ENCODE results near the gene NFIA.

NFIA gene

GRCh38 chr1:61338899-61339298 lies 256.5 kb downstream of the NFIA start:
- Histone ChIP-seq H3K4me3 (ENCODE audit: low read depth, low read length) (no peak overlapping the region), H3K36me3 (replicated peaks) (no peaks in the 10 kb centered on the region), H3K27ac (no peak overlapping the region), H3K27me3 (replicated peaks) (no peaks in the 10 kb centered on the region)
- DNase-seq, result no peak
- in situ Hi-C loops (cut with HindIII; ENCODE audit: low pct_ligation_motif_present, low sequenced_read_pairs), result no loop called here
- TF ChIP-seq, protein P1, sequence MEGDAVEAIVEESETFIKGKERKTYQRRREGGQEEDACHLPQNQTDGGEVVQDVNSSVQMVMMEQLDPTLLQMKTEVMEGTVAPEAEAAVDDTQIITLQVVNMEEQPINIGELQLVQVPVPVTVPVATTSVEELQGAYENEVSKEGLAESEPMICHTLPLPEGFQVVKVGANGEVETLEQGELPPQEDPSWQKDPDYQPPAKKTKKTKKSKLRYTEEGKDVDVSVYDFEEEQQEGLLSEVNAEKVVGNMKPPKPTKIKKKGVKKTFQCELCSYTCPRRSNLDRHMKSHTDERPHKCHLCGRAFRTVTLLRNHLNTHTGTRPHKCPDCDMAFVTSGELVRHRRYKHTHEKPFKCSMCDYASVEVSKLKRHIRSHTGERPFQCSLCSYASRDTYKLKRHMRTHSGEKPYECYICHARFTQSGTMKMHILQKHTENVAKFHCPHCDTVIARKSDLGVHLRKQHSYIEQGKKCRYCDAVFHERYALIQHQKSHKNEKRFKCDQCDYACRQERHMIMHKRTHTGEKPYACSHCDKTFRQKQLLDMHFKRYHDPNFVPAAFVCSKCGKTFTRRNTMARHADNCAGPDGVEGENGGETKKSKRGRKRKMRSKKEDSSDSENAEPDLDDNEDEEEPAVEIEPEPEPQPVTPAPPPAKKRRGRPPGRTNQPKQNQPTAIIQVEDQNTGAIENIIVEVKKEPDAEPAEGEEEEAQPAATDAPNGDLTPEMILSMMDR (IDR thresholded peaks at IDR 0.05; ENCODE audit: low read depth, low read length, missing control alignments), result no peak

DNA sequence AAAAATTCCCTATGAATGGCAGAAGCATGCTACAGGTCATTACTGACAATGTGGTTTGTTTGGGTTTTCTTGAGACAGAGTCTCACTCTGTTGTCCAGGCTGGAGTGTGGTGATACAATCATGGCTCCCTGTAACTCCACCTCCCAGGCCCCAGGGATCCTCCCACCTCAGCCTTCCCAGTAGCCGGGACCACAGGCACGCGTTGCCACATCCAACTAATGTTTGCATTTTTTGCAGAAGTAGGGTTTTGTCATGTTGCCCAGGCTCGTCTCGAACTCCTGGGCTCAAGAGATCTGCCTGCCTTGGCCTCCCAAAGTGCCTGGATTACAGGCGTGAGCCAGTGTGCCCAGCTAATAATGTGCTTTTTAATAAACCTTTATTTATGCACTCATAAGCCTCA lies 259.1 kb downstream of the NFIA start:
- in situ Hi-C loops (cut with HindIII; ENCODE audit: low pct_ligation_motif_present, low sequenced_read_pairs), result no loop called here
- Histone ChIP-seq H3K27me3 (replicated peaks) (no peaks in the 10 kb centered on the region), H3K4me3 (ENCODE audit: low read depth, low read length) (no peak overlapping the region), H3K27ac (no peak overlapping the region), H3K36me3 (replicated peaks) (no peaks in the 10 kb centered on the region)
- TF ChIP-seq, protein P1 (IDR thresholded peaks at IDR 0.05; ENCODE audit: low read depth, low read length, missing control alignments), result no peak
- no peak for DNase-seq

- DNase-seq, result no peak
- H3K27ac ChIP-seq, result no peak overlapping the region
- no peak overlapping the region for H3K4me3 ChIP-seq (ENCODE audit: low read depth, low read length)
- no peaks in the 10 kb centered on the region for H3K36me3 ChIP-seq (replicated peaks)
- in situ Hi-C loops (cut with HindIII; ENCODE audit: low pct_ligation_motif_present, low sequenced_read_pairs), result no loop called here
- TF ChIP-seq, protein P1 (IDR thresholded peaks at IDR 0.05; ENCODE audit: low read depth, low read length, missing control alignments), result no peak
- no peaks in the 10 kb centered on the region for H3K27me3 ChIP-seq (replicated peaks)
These were observed 261.5 kb downstream of the NFIA start for GRCh38 chr1:61343734-61344420.

- H3K36me3 ChIP-seq (replicated peaks), result no peaks in the 10 kb centered on the region
- TF ChIP-seq, protein P1 (IDR thresholded peaks at IDR 0.05; ENCODE audit: low read depth, low read length, missing control alignments), result no peak
- H3K27me3 ChIP-seq (replicated peaks), result no peaks in the 10 kb centered on the region
- H3K27ac ChIP-seq, result no peak overlapping the region
- H3K4me3 ChIP-seq (ENCODE audit: low read depth, low read length), result no peak overlapping the region
- DNase-seq, result no peak
- in situ Hi-C loops (cut with HindIII; ENCODE audit: low pct_ligation_motif_present, low sequenced_read_pairs), result no loop called here
These were observed 262.3 kb downstream of the NFIA start for GRCh38 chr1:61344696-61345095.

DNA sequence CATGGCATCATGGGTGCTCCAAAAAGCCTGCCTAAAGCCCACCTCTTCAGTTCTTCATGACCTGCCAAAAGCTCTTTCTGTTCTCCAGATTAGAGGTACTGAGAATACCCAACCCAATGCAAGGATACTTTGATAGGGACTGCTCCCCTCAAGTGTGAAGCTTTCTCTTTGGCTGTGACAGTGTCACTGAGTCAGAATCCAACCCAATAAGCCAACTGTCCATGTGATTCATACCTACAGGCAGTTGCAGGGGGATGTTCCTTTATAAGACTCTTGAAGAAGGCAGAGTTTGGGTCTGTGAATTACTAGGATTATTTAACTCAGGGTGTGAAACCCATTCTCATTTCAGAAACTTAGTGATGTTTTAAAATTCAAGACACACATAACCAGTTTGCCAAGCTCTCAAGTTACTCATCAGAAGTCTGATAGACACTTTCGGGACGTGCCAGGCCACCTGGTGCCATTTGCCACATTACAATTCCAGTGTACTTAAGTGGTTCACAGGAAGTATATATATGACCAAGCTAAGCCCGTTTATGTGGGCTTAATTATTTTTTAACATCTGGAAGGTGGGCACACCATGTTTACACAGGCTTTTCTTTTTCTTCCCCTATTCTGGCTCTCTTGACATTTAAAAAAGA lies 265.8 kb downstream of the NFIA start:
- no peak for DNase-seq
- TF ChIP-seq, protein P1 (IDR thresholded peaks at IDR 0.05; ENCODE audit: low read depth, low read length, missing control alignments), result no peak
- in situ Hi-C loops (cut with HindIII; ENCODE audit: low pct_ligation_motif_present, low sequenced_read_pairs), result no loop called here
- no peak overlapping the region for H3K27ac ChIP-seq
- no peaks in the 10 kb centered on the region for H3K27me3 ChIP-seq (replicated peaks)
- no peak overlapping the region for H3K4me3 ChIP-seq (ENCODE audit: low read depth, low read length)
- no peaks in the 10 kb centered on the region for H3K36me3 ChIP-seq (replicated peaks)
